ENCODE results near the gene FIG4. TPM values are rescaled to one million over a fixed set of nuclear protein-coding genes. Genes with fewer than 3 reads are reported as not detected.
"Not testable (repeated sequence)": the region's sequence is repeated elsewhere in the genome, so short reads cannot be mapped to it uniquely, and the experiment has no call there.

Gene FIG4
- total RNA-seq, 1 donor from 2014 or later: 13.0 TPM

GRCh38 chr6:109865968-109866367 lies 174.9 kb downstream of the FIG4 start:
- peaks cover 13% of the 10 kb centered on the region for H3K9me3 Mint-ChIP-seq (ENCODE audit: low read depth)
- DNase-seq (ENCODE audit: low spot score): no peak
- no peaks in the 10 kb centered on the region for H3K4me1 Mint-ChIP-seq (ENCODE audit: low read depth)
- no peaks in the 10 kb centered on the region for H3K36me3 Mint-ChIP-seq (ENCODE audit: low read depth)
- TF ChIP-seq CTCF (IDR thresholded peaks at IDR 0.05): no peak
- H3K27ac Mint-ChIP-seq (ENCODE audit: unreplicated experiment): no peak overlapping the region
- H3K4me3 Mint-ChIP-seq (ENCODE audit: unreplicated experiment): no peak overlapping the region
- H3K27me3 Mint-ChIP-seq (ENCODE audit: low read depth): peaks cover 9% of the 10 kb centered on the region

GRCh38 chr6:109867009-109867969 lies 176.2 kb downstream of the FIG4 start:
- no peak for TF ChIP-seq CTCF (IDR thresholded peaks at IDR 0.05)
- Mint-ChIP-seq H3K27me3 (ENCODE audit: low read depth) (peaks cover 12% of the 10 kb centered on the region), H3K4me3 (ENCODE audit: unreplicated experiment) (no peak overlapping the region), H3K27ac (ENCODE audit: unreplicated experiment) (no peak overlapping the region), H3K9me3 (ENCODE audit: low read depth) (peaks cover 6% of the 10 kb centered on the region), H3K4me1 (ENCODE audit: low read depth) (no peaks in the 10 kb centered on the region), H3K36me3 (ENCODE audit: low read depth) (no peaks in the 10 kb centered on the region)
- no peak for DNase-seq (ENCODE audit: low spot score)

GRCh38 chr6:109867970-109868358 lies 176.9 kb downstream of the FIG4 start:
- Mint-ChIP-seq H3K27me3 (ENCODE audit: low read depth) (peaks cover 12% of the 10 kb centered on the region), H3K4me3 (ENCODE audit: unreplicated experiment) (no peak overlapping the region), H3K9me3 (ENCODE audit: low read depth) (peaks cover 4% of the 10 kb centered on the region), H3K4me1 (ENCODE audit: low read depth) (no peaks in the 10 kb centered on the region), H3K27ac (ENCODE audit: unreplicated experiment) (no peak overlapping the region), H3K36me3 (ENCODE audit: low read depth) (no peaks in the 10 kb centered on the region)
- DNase-seq (ENCODE audit: low spot score): no peak
- no peak for TF ChIP-seq CTCF (IDR thresholded peaks at IDR 0.05)

GRCh38 chr6:109869398-109870088 lies 178.4 kb downstream of the FIG4 start:
- not testable (repeated sequence) for H3K9me3 Mint-ChIP-seq (ENCODE audit: low read depth); H3K27ac Mint-ChIP-seq (ENCODE audit: unreplicated experiment); H3K4me1 Mint-ChIP-seq (ENCODE audit: low read depth); DNase-seq (ENCODE audit: low spot score); H3K36me3 Mint-ChIP-seq (ENCODE audit: low read depth); H3K4me3 Mint-ChIP-seq (ENCODE audit: unreplicated experiment)
- H3K27me3 Mint-ChIP-seq (ENCODE audit: low read depth): peaks cover 18% of the 10 kb centered on the region

- no peaks in the 10 kb centered on the region for H3K4me1 Mint-ChIP-seq (ENCODE audit: low read depth)
- TF ChIP-seq CTCF (IDR thresholded peaks at IDR 0.05): no peak
- no peaks in the 10 kb centered on the region for H3K9me3 Mint-ChIP-seq (ENCODE audit: low read depth)
- no peaks in the 10 kb centered on the region for H3K36me3 Mint-ChIP-seq (ENCODE audit: low read depth)
- no peak for DNase-seq (ENCODE audit: low spot score)
- H3K27ac Mint-ChIP-seq (ENCODE audit: unreplicated experiment): no peak overlapping the region
- no peak overlapping the region for H3K4me3 Mint-ChIP-seq (ENCODE audit: unreplicated experiment)
- H3K27me3 Mint-ChIP-seq (ENCODE audit: low read depth): peaks cover 20% of the 10 kb centered on the region
Observed at GRCh38 chr6:109870089-109870410, 179.0 kb downstream of the FIG4 start.

Data from chondrocyte (in vitro differentiated cells).